NCI-H187 treated with DMSO at 0.1 percent for 48 hours (cell line): ENCODE data around the gene CKM.
"Not testable (repeated sequence)": the region's sequence is repeated elsewhere in the genome, so short reads cannot be mapped to it uniquely, and the experiment has no call there.

Experiments used
- DNase-seq: peaks from one replicate; lab custom pipeline; 2025; lab: John Stamatoyannopoulos, UW

CKM gene

GRCh38 chr19:45349126-45349415, 26.4 kb upstream of the CKM start:
- no peak for DNase-seq

GRCh38 chr19:45348367-45349125, 25.9 kb upstream of the CKM start:
- no peak for DNase-seq

- DNase-seq: no peak
Measured at GRCh38 chr19:45347570-45348366, 25.1 kb upstream of the CKM start.

- DNase-seq: no peak
Measured at GRCh38 chr19:45346449-45346848, 23.8 kb upstream of the CKM start.

GRCh38 chr19:45345506-45345860, 22.8 kb upstream of the CKM start:
- no peak for DNase-seq

GRCh38 chr19:45344621-45345505, 22.2 kb upstream of the CKM start:
- no peak for DNase-seq

- DNase-seq: no peak
Measured at GRCh38 chr19:45342911-45343310, 20.2 kb upstream of the CKM start.

- no peak for DNase-seq
Measured at GRCh38 chr19:45340899-45341453, 18.3 kb upstream of the CKM start.

GRCh38 chr19:45340232-45340898, 17.7 kb upstream of the CKM start, which contains the start of gene KLC3:
KLC3 (plus strand) TSS chr19:45340750; CDS start chr19:45345542, 4,792 bp downstream.
- no peak for DNase-seq

GRCh38 chr19:45339629-45340028, 17.0 kb upstream of the CKM start:
- DNase-seq: no peak

- no peak for DNase-seq
Measured at GRCh38 chr19:45336696-45337251, 14.1 kb upstream of the CKM start.

GRCh38 chr19:45334881-45335280, 12.2 kb upstream of the CKM start:
- not testable (repeated sequence) for DNase-seq

GRCh38 chr19:45333609-45334303, 11.1 kb upstream of the CKM start:
- DNase-seq: no peak

- no peak for DNase-seq
Measured at GRCh38 chr19:45331411-45331810, 8.7 kb upstream of the CKM start.

GRCh38 chr19:45327404-45328143, 4.9 kb upstream of the CKM start:
- no peak for DNase-seq

GRCh38 chr19:45324349-45324907, 1.8 kb upstream of the CKM start:
- DNase-seq: no peak

- no peak for DNase-seq
Measured at GRCh38 chr19:45323671-45324081, 1.0 kb upstream of the CKM start.

- DNase-seq: no peak
Measured at GRCh38 chr19:45322311-45322710, 364 bp downstream of the CKM start.

- no peak for DNase-seq
Measured at GRCh38 chr19:45321848-45322247, 827 bp downstream of the CKM start.
